Mucosa of gallbladder (tissue), 1 donor: ENCODE measurements around the gene GANAB. TPM values are rescaled to one million over a fixed set of nuclear protein-coding genes. Genes with fewer than 3 reads are reported as not detected.
"Not testable (repeated sequence)": the region's sequence is repeated elsewhere in the genome, so short reads cannot be mapped to it uniquely, and the experiment has no call there.

ENCODE experiments used
- DNase-seq: peaks from one replicate; pipeline ENCODE4 v3.0.0-alpha.2; 2020; ENCODE audit warnings: low spot score
- total RNA-seq: library from RNA; stranded (reverse); gene quantifications from one replicate; pipeline ENCODE4 v1.2.1, GENCODE V29; 2021
- donor health status: DM: no; HTN: no; CAD: no.

The GANAB gene
- total RNA-seq = 266 TPM

- DNase-seq = peak; percentile 99
Measured at GRCh38 chr11:62645946-62646824, at the start of gene GANAB. TSS of gene GANAB (minus strand) at chr11:62646613. CDS start at chr11:62646599, 14 bp downstream.

- peak; percentile 77 for DNase-seq
Measured at GRCh38 chr11:62694455-62695167, 48.2 kb upstream of the GANAB start.

GRCh38 chr11:62693624-62694023, 47.2 kb upstream of the GANAB start:
- not testable (repeated sequence) for DNase-seq

- DNase-seq = peak; percentile 65
Measured at GRCh38 chr11:62689421-62690183, 43.2 kb upstream of the GANAB start, which contains the start of gene LRRN4CL. TSS of gene LRRN4CL (minus strand) at chr11:62689530. CDS start at chr11:62688508, 1,022 bp downstream.

GRCh38 chr11:62688491-62688890, 42.1 kb upstream of the GANAB start:
- DNase-seq = no peak

- no peak for DNase-seq
Measured at GRCh38 chr11:62687508-62688396, 41.3 kb upstream of the GANAB start.

- no peak for DNase-seq
Measured at GRCh38 chr11:62682518-62682917, 36.1 kb upstream of the GANAB start.

- DNase-seq = peak; percentile 62
Measured at GRCh38 chr11:62680825-62681240, 34.4 kb upstream of the GANAB start.

- peak; percentile 92 for DNase-seq
Measured at GRCh38 chr11:62678770-62679696, 32.6 kb upstream of the GANAB start, which contains the start of gene UBXN1. TSS of gene UBXN1 (minus strand) at chr11:62679073. CDS start at chr11:62678923, 150 bp downstream.

- DNase-seq = no peak
Measured at GRCh38 chr11:62678433-62678769, 32.0 kb upstream of the GANAB start.

GRCh38 chr11:62677714-62678113, 31.3 kb upstream of the GANAB start:
- DNase-seq = no peak

- no peak for DNase-seq
Measured at GRCh38 chr11:62677156-62677555, 30.7 kb upstream of the GANAB start.

- DNase-seq = no peak
Measured at GRCh38 chr11:62676698-62677097, 30.3 kb upstream of the GANAB start.

- not testable (repeated sequence) for DNase-seq
Measured at GRCh38 chr11:62675415-62675814, 29.0 kb upstream of the GANAB start.

GRCh38 chr11:62673196-62673525, 26.7 kb upstream of the GANAB start:
- DNase-seq = no peak

- DNase-seq = peak; percentile 76
Measured at GRCh38 chr11:62671608-62672389, 25.4 kb upstream of the GANAB start, which contains the start of the genes LBHD1 and UQCC3. TSS of gene LBHD1 (minus strand) at chr11:62672267. CDS start at chr11:62670031, 2,236 bp downstream. TSS of gene UQCC3 (plus strand) at chr11:62671673. CDS start at chr11:62671746, 73 bp downstream.

GRCh38 chr11:62671236-62671607, 24.8 kb upstream of the GANAB start:
- no peak for DNase-seq

GRCh38 chr11:62669420-62670161, 23.2 kb upstream of the GANAB start:
- no peak for DNase-seq
